Measurements from ENCODE around the gene CCNL2.

GRCh38 chr1:1422465-1423244 is 23.5 kb upstream of the CCNL2 start:
- TF ChIP-seq EZH2 (IDR thresholded peaks at IDR 0.05; ENCODE audit: insufficient read depth, poor library complexity, severe bottlenecking) (no peak), EZH2phosphoT487 (IDR thresholded peaks at IDR 0.05; ENCODE audit: insufficient read depth, low read depth) (no peak)
